ENCODE data around the gene CNPY4.
"Not testable (repeated sequence)": the region's sequence is repeated elsewhere in the genome, so short reads cannot be mapped to it uniquely, and the experiment has no call there.

Gene CNPY4

DNA sequence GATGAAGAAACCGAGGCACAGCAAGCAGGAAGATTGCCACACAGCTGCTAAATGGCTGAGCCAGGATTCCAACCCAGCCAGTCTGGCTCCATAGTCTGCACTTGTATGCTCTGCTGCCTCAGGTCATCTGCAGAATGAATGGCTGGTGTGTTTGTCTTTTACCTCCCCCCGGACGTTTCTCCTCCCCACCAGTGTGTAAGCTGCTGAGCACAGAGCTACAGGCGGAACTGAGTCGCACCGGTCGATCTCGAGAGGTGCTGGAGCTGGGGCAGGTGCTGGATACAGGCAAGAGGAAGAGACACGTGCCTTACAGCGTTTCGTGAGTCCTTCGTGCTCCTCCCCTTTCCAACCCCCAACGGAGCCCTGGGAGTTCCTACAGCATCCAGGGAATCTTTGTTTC, 2.6 kb downstream of the CNPY4 start:
- no peak for DNase-seq

DNA sequence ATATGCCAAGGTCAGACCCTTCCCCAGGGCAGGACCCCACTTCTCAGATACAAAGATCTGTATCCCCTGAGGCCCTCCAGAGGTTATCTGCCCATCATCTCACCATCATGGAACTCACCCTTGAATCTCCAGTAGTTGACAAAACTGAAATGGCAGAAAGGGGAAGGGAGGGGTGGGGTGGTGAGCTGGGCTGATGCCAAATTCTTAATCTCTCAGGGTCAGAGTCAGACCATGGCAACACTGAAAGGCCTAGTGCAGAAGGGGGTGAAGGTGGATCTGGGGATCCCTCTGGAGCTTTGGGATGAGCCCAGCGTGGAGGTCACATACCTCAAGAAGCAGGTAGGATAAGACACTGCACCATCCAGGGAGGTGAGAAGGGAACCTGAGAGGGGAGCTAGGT, 3.1 kb downstream of the CNPY4 start:
- no peak for DNase-seq

- DNase-seq = no peak
These were observed 5.1 kb downstream of the CNPY4 start for GRCh38 chr7:100124301-100125230.

DNA sequence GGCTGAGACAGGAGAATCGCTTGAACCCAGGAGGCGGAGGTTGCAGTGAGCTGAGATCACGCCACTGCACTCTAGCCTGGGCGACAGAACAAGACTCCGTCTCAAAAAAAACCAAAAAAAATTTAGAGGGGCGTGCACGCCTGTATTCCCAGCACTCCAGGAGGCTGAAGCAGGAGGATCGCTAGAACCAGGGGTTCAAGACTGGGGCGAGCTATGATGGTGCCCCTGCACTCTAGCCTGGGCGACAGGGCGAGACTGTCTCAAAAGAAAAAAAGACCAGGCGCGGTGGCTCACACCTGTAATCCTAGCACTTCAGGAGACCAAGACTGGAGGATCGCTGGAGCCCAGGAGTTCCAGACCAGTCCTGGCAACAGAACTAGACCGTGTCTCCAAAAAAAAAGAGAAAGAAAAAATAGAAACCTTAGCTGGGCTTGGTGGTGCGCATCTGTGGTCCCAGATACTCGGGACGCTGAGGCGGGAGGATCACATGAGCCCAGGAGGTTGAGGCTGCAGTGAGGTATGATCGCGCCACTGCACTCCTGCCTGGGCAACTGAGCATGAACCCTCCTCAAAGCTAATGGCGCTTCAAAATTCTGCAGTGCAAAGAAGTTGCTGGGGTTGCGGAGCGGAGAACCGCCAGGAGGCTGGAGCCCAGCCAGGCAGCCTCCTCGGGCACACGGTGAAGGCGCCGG, 7.0 kb downstream of the CNPY4 start:
- no peak for DNase-seq

DNA sequence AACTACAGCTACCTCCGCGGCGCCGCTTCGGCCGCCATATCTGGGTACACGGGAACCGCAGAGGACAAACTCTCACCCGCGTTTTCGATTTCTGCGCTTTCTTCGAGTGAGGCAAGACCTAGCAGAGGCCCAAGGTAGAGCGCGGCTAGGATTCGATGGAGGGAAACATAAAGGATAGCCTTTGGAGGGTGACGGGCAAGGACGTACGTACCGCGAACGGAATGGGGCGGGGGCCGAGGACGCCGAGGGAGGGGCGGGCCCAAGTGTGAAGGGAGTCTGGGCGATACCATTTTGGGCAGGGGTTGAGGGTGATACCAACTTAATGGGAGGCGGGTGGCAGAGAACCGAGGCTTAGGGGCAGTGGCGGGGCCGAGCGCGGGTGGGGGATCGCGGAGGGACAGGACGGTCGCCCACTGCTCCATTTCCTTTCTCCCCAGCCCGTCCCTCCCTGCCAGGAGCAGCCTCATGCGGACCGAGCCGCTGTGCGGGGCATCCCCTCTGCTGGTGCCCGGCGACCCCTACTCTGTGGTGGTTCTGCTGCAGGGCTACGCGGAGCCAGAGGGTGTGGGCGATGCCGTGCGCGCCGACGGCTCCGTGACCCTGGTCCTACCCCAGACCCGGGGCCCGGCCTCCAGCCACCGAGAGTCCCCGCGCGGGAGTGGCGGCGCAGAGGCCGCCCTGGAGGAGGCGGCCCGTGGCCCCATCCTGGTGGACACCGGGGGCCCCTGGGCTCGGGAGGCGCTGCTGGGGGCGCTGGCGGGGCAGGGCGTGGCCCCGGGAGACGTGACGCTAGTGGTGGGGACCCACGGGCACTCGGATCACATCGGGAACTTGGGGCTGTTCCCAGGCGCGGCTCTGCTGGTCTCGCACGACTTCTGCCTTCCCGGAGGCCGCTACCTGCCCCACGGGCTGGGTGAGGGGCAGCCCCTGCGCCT, 7.8 kb downstream of the CNPY4 start, which contains the start of gene MBLAC1:
TSS of gene MBLAC1 (plus strand) at position 37 of the 935 bp plus-strand sequence. CDS start at position 466, 429 bp downstream.
- peak; percentile 80 for DNase-seq

DNA sequence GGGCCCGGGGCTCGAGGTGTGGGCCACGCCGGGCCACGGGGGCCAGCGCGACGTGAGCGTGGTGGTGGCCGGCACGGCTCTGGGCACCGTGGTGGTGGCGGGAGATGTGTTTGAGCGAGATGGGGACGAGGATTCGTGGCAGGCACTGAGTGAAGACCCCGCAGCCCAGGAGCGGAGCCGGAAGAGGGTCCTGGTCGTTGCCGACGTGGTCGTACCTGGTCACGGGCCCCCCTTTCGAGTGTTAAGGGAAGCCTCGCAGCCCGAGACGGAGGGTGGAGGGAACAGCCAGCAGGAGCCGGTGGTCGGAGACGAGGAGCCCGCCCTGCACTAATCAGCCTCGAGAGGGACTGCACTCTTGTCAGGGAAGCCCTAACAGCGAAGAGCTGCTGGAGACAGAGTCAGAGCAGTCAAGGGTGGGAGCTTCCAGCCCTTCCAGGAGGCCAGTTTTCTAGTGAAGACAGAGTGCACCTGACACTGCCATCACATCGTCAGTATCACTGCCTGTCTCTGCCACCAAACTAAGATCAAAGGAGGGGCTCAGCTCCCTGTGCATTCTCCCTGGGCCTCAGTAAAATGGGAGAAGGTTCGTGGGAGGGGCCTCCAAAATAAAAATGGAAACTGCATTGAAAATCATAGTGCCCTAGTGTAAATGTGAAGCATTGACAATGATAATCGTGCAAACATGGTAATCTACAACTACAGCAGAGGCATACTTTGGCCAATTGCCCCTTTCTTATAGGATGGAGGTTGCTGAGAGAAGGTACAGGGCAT, 8.6 kb downstream of the CNPY4 start:
- no peak for DNase-seq

- DNase-seq = no peak
These were observed 9.2 kb downstream of the CNPY4 start for GRCh38 chr7:100128637-100128963.

- DNase-seq = not testable (repeated sequence)
These were observed 10.8 kb downstream of the CNPY4 start for GRCh38 chr7:100130220-100130607.

- peak; percentile 20 for DNase-seq
These were observed 11.4 kb downstream of the CNPY4 start for GRCh38 chr7:100130608-100131453.

DNA sequence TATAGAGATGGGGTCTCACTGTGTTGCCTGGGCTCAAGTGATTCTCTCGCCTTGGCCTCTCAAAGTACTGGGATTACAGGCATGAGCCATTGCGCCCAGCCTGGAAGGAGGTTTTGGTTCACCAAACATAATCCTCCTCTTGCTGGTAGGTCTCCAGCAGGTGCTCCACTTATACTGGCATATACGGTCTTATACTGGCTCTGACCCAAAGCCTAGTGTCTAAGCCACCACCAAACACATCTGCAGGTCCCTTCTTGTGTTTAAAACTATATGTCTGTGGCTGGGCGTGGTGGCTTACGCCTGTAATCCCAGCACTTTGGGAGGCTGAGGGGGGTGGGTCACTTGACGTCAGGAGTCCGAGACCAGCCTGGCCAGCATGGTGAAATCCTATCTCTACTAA, 12.7 kb downstream of the CNPY4 start:
- DNase-seq = no peak

DNA sequence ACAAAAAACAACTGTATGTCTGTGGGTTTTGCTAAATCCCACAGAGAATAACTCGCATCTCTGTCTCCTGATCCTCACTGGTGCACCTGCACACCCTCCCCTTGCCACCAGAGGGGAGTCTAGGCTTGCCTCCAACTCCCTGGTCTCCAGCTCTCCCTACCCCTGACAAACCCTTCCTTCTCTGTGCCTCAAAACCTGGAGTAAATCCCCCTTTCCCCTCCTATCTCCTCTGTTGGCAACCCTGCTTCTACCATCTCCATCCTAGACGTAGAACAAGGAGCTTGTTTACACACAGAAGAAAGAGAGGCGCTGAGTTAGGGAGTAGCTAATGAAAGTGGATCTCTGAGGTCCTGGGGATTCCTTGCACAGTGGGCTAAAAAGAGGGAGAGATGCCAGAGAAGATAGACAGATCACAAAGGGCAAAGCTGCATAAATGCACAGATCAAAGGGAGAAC, 13.3 kb downstream of the CNPY4 start:
- no peak for DNase-seq

- no peak for DNase-seq
These were observed 18.7 kb downstream of the CNPY4 start for GRCh38 chr7:100137851-100138760.

DNA sequence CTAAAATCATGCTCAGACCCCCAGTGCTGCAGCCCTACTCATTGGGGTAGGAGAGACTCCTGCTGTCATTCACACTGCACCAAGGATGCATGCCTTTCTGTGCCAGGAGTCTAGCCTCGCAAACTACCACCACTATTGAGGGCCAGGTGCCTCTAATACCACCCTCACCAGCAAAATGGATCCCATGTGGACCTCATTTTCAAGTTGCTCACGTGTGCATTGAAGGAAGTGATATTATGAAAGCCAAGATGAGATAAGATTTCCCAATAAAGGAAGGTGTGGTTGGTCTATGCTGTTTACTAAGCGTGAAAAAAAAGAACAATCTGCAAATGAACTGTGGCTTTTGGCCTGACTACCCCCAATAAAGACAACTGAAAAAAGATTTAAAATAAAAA, 22.1 kb downstream of the CNPY4 start:
- DNase-seq = no peak

GRCh38 chr7:100142461-100142860, 23.0 kb downstream of the CNPY4 start:
- no peak for DNase-seq

DNA sequence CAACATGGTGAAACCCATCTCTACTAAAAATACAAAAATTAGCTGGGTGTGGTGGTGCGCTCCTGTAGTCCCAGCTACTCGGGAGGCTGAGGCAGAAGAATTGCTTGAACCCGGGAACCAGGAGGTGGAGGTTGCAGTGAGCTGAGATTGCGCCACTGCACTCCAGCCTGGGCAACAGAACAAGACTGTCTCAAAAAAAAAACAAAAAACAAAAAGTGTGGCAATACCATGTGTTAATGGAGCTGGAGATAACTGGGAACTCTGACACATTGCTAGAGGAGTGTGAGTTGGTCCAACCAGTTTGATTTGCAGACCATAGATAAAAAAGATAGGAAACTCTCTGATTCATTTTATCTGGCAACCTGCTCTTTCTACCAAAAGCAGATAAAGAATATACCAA, 26.9 kb downstream of the CNPY4 start:
- DNase-seq = not testable (repeated sequence)

GRCh38 chr7:100147278-100147677, 27.8 kb downstream of the CNPY4 start:
- no peak for DNase-seq

DNA sequence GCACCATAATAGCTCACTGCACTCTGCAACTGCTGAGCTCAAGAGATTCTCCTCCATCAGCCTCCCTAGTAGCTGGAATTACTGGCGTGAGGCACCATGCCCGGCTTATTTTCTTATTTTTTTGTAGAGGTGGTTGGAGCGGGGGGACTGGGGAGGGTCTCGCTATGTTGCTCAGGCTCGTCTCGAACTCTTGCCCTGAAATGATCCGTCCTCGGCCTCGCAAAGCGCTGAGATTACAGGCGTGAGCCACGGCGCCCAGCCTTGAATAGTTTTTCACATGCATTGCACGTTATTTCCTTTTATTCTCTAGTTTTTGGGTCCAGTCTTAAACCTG, 28.8 kb downstream of the CNPY4 start:
- DNase-seq = no peak

DNA sequence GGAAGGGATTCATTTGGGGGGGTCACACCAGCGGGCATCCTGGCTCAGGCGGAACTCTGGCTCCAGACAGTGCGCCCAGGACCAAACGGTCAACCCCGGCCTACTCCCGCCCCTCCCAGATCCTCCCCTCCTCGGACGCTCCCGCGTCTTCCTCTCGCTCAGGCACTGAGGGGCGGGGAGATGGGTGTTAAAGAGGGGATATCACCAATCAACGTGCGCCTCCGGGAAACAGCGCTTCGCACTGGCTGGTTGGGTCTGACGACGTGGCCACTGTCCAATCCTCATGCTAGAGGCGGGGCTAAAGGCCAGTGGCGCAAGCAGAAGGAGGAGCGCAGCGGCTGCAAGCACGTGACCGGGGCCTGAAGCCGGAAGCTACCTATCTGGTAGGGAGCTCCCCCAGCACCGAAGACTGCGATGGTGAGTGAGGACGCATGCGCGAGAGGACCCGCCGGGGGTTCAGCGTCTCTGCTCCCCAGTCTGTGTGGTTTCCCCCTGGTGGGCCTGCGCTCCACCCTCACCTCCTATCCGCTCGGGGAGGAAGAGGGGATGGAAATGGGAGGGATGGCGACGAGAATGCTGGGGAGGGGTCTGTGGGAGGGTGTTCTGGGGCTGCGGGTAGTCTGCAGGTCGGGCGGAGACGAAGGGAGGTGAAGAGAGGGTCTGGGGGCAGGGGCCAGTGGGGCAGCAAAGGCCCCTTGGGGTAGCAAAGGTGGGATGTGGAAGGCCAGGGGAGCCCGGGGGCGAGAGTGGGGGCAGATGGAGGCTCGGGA, 29.3 kb downstream of the CNPY4 start, which contains the start of gene LAMTOR4:
TSS of gene LAMTOR4 (plus strand) at position 360 of the 770 bp plus-strand sequence. CDS start at position 415, 55 bp downstream.
- peak; percentile 97 for DNase-seq

GRCh38 chr7:100152404-100152803, 33.0 kb downstream of the CNPY4 start:
- DNase-seq = no peak

Measured in NCI-H1048 (cell line).